Subcutaneous adipose tissue (tissue), 4 donors: Measurements from ENCODE around the gene DHRS12. TPM values are rescaled to one million over a fixed set of nuclear protein-coding genes. Genes with fewer than 3 reads are reported as not detected.

ENCODE experiments used
- CTCF ChIP-seq: fragments of 450-650 bp; IDR thresholded peaks from one replicate; pipeline ENCODE4 v1.5.1; 2016; ENCODE audit warnings: low read depth, mild to moderate bottlenecking, control low read depth, antibody characterized with exemption, moderate library complexity
- total RNA-seq, 4 donors: library from RNA; depleted of rRNA; stranded (reverse); fragments of >200 nt; gene quantifications; one replicate each; pipeline ENCODE4 v1.1.0, GENCODE V29; 2016

Gene DHRS12
- total RNA-seq, 4 donors from 2014 or later: 22.3 to 47.8 (median 29.1) TPM

GRCh38 chr13:51763486-51763885 is 40.5 kb downstream of the DHRS12 start:
- no peak for TF ChIP-seq CTCF

- TF ChIP-seq CTCF: no peak
Observed at GRCh38 chr13:51761643-51762350, 42.2 kb downstream of the DHRS12 start.

GRCh38 chr13:51760592-51760991 is 43.4 kb downstream of the DHRS12 start:
- TF ChIP-seq CTCF: no peak

GRCh38 chr13:51759240-51759639 is 44.7 kb downstream of the DHRS12 start:
- no peak for TF ChIP-seq CTCF

GRCh38 chr13:51758691-51759090 is 45.3 kb downstream of the DHRS12 start:
- no peak for TF ChIP-seq CTCF

GRCh38 chr13:51756651-51757050 is 47.3 kb downstream of the DHRS12 start:
- TF ChIP-seq CTCF: no peak

GRCh38 chr13:51747438-51748434 is 56.2 kb downstream of the DHRS12 start:
- no peak for TF ChIP-seq CTCF
